H9 (cell line): ENCODE data around the gene RBM33. TPM values are rescaled to one million over a fixed set of nuclear protein-coding genes. Genes with fewer than 3 reads are reported as not detected.
A peak's percentile ranks its signal among the peaks of the same experiment; 100 is the strongest.

ENCODE experiments used
- DNase-seq: peaks from one replicate; pipeline ENCODE4 v3.0.0-alpha.2; 2017
- H2AFZ ChIP-seq: one replicate; pipeline ENCODE4 v1.6.1; 2013; ENCODE audit warnings: mild to moderate bottlenecking, low read length, control low read depth, moderate library complexity
- H2AK5ac ChIP-seq: 2 replicates; pipeline ENCODE4 v1.6.1; 2013; ENCODE audit warnings: low read length, control low read depth, mixed read lengths; ENCODE audit not compliant: insufficient read length
- H2BK120ac ChIP-seq: one replicate; pipeline ENCODE4 v1.6.1; 2013; ENCODE audit warnings: low read depth, mild to moderate bottlenecking, low read length, control low read depth, inconsistent platforms; ENCODE audit not compliant: poor library complexity, severe bottlenecking
- H2BK12ac ChIP-seq: 2 replicates; pipeline ENCODE4 v1.6.1; 2013; ENCODE audit warnings: low read length, control low read depth, mixed read lengths, low read depth; ENCODE audit not compliant: insufficient read length
- H2BK15ac ChIP-seq: 2 replicates; pipeline ENCODE4 v1.6.1; 2013; ENCODE audit warnings: low read depth, low read length, control low read depth
- H2BK20ac ChIP-seq: one replicate; pipeline ENCODE4 v1.6.1; 2013; ENCODE audit warnings: low read depth, mild to moderate bottlenecking, low read length, control low read depth, inconsistent platforms; ENCODE audit not compliant: poor library complexity, severe bottlenecking
- H2BK5ac ChIP-seq: 2 replicates; pipeline ENCODE4 v1.6.1; 2013; ENCODE audit warnings: low read length, control low read depth, mixed read lengths; ENCODE audit not compliant: insufficient read length
- H3K14ac ChIP-seq: 2 replicates; pipeline ENCODE4 v1.6.1; 2013; ENCODE audit warnings: low read length, control low read depth; ENCODE audit not compliant: insufficient read depth
- H3K18ac ChIP-seq: 2 replicates; pipeline ENCODE4 v1.6.1; 2013; ENCODE audit warnings: low read depth, mild to moderate bottlenecking, mixed read lengths, low read length, control low read depth; ENCODE audit not compliant: insufficient read length
- H3K23ac ChIP-seq: 2 replicates; pipeline ENCODE4 v1.6.1; 2013; ENCODE audit warnings: low read length, control low read depth, mixed read lengths, low read depth; ENCODE audit not compliant: insufficient read length
- H3K23me2 ChIP-seq: 2 replicates; pipeline ENCODE4 v1.6.1; 2013; ENCODE audit warnings: low read depth, mild to moderate bottlenecking, mixed read lengths, low read length, control low read depth; ENCODE audit not compliant: insufficient read length, poor library complexity, severe bottlenecking
- H3K27ac ChIP-seq: 2 replicates; pipeline ENCODE4 v1.5.1; 2013; ENCODE audit warnings: low read length, control low read depth, mixed read lengths, low read depth; ENCODE audit not compliant: insufficient read length
- H3K27me3 ChIP-seq: 2 replicates; pipeline ENCODE4 v1.6.1; 2013; ENCODE audit warnings: low read length, control low read depth, inconsistent platforms; ENCODE audit not compliant: insufficient read depth
- H3K4ac ChIP-seq: 2 replicates; pipeline ENCODE4 v1.6.1; 2013; ENCODE audit warnings: low read depth, mild to moderate bottlenecking, control low read depth, inconsistent platforms, low read length, moderate library complexity
- H3K4me1 ChIP-seq: 2 replicates; pipeline ENCODE4 v1.6.1; 2013; ENCODE audit warnings: low read length, control low read depth, inconsistent platforms; ENCODE audit not compliant: insufficient read depth
- H3K4me2 ChIP-seq: 2 replicates; pipeline ENCODE4 v1.6.1; 2013; ENCODE audit warnings: low read length, control low read depth, mixed read lengths; ENCODE audit not compliant: insufficient read length, insufficient read depth
- H3K56ac ChIP-seq: 2 replicates; pipeline ENCODE4 v1.6.1; 2013; ENCODE audit warnings: low read depth, mild to moderate bottlenecking, mixed read lengths, low read length, control low read depth; ENCODE audit not compliant: insufficient read length
- H3K79me1 ChIP-seq: 2 replicates; pipeline ENCODE4 v1.6.1; 2013; ENCODE audit warnings: low read depth, mild to moderate bottlenecking, moderate library complexity, low read length, control low read depth, inconsistent platforms; ENCODE audit not compliant: insufficient read depth, poor library complexity, severe bottlenecking
- H3K79me2 ChIP-seq: 2 replicates; pipeline ENCODE4 v1.6.1; 2013; ENCODE audit warnings: low read length, control low read depth, inconsistent platforms; ENCODE audit not compliant: insufficient read depth
- H3K9ac ChIP-seq: 2 replicates; pipeline ENCODE4 v1.6.1; 2013; ENCODE audit warnings: low read length, control low read depth, mixed read lengths; ENCODE audit not compliant: insufficient read length; ENCODE audit errors: extremely low read depth
- H3K9me3 ChIP-seq: one replicate; pipeline ENCODE4 v1.6.1; 2013; ENCODE audit warnings: low read depth, low read length, inconsistent platforms; ENCODE audit not compliant: control insufficient read depth
- H3T11ph ChIP-seq: one replicate; pipeline ENCODE4 v1.6.1; 2013; ENCODE audit warnings: mild to moderate bottlenecking, low read length, control low read depth, inconsistent platforms
- H4K20me1 ChIP-seq: one replicate; pipeline ENCODE4 v1.6.1; 2013; ENCODE audit not compliant: control insufficient read depth, insufficient read length, insufficient read depth
- H4K5ac ChIP-seq: 2 replicates; pipeline ENCODE4 v1.6.1; 2013; ENCODE audit warnings: low read depth, mild to moderate bottlenecking, mixed read lengths, low read length, control low read depth; ENCODE audit not compliant: insufficient read length
- H4K8ac ChIP-seq: replicated peaks from 2 replicates; pipeline ENCODE4 v1.6.1; 2013; ENCODE audit warnings: low read length, control low read depth, mixed read lengths, low read depth; ENCODE audit not compliant: insufficient read length
- H4K91ac ChIP-seq: 2 replicates; pipeline ENCODE4 v1.6.1; 2013; ENCODE audit warnings: low read depth, mild to moderate bottlenecking, moderate library complexity, mixed read lengths, low read length, control low read depth; ENCODE audit not compliant: insufficient read length
- H3K27ac Mint-ChIP-seq, 3 experiments: 2 replicates in 2 of 3; 3 replicates in 1 of 3; pipeline ENCODE4 v1.8.0; 2020 to 2021; ENCODE audit warnings: mixed read lengths in 3 of 3, mild to moderate bottlenecking in 1 of 3, moderate library complexity in 1 of 3
- H3K27me3 Mint-ChIP-seq: 2 replicates; pipeline ENCODE4 v1.8.0; 2021; ENCODE audit warnings: low read depth, mild to moderate bottlenecking, moderate library complexity, mixed read lengths
- H3K36me3 Mint-ChIP-seq, 3 experiments: 2 replicates in 2 of 3; 3 replicates in 1 of 3; pipeline ENCODE4 v1.8.0; 2020 to 2021; ENCODE audit warnings: low read depth in 3 of 3, mixed read lengths in 3 of 3; ENCODE audit not compliant: insufficient read depth in 1 of 3
- H3K4me1 Mint-ChIP-seq, 2 experiments: 2 replicates each; pipeline ENCODE4 v1.8.0; 2020; ENCODE audit warnings: mixed read lengths in 2 of 2
- H3K4me3 Mint-ChIP-seq, 2 experiments: 2 replicates in 1 of 2; 3 replicates in 1 of 2; pipeline ENCODE4 v1.8.0; 2020 to 2021; ENCODE audit warnings: mild to moderate bottlenecking in 2 of 2, mixed read lengths in 2 of 2, moderate library complexity in 1 of 2
- H3K9me3 Mint-ChIP-seq, 2 experiments: 2 replicates in 1 of 2; 3 replicates in 1 of 2; pipeline ENCODE4 v1.8.0; 2020; ENCODE audit warnings: mild to moderate bottlenecking in 2 of 2, mixed read lengths in 2 of 2, moderate library complexity in 1 of 2
- CTCF ChIP-seq: fragments of 200-600 bp; sonication (generic); conservative IDR thresholded peaks from 3 replicates; pipeline ENCODE4 v1.8.0; 2021; ENCODE audit warnings: antibody characterized with exemption, mild to moderate bottlenecking
- WGBS: extraction: QIAGEN DNeasy Blood & Tissue Kit; methylation state at CpG from one replicate; pipeline ENCODE4 v1.1.7; 2013; ENCODE audit warnings: missing lambda C conversion rate, low lambda C conversion rate, mixed read lengths; ENCODE audit not compliant: insufficient read length; ENCODE audit errors: extremely low coverage; 5-methylcytosine and 5-hydroxymethylcytosine counted together
- total RNA-seq: library from RNA; stranded (reverse); gene quantifications from 2 replicates; pipeline ENCODE4 v1.2.1, GENCODE V29; 2021

Gene RBM33
- total RNA-seq, 1 experiment from 2014 or later: 71.3 TPM

GRCh38 chr7:155796381-155797261, 152.2 kb downstream of the RBM33 start:
- Histone ChIP-seq H4K8ac (no peak overlapping the region), H3K56ac (no peak overlapping the region), H3K79me2 (no peaks in the 10 kb centered on the region), H2BK20ac (no peak overlapping the region), H3K14ac (no peak overlapping the region), H2BK5ac (no peak overlapping the region), H2AK5ac (no peak overlapping the region), H4K20me1 (no peaks in the 10 kb centered on the region), H3K4me1 (no peaks in the 10 kb centered on the region), H4K5ac (no peak overlapping the region), H3K4ac (no peak overlapping the region), H3K23ac (no peak overlapping the region), H3K9me3 (no peaks in the 10 kb centered on the region), H3K27ac (no peak overlapping the region), H3K79me1 (no peaks in the 10 kb centered on the region), H3K18ac (no peak overlapping the region), H2BK12ac (no peak overlapping the region), H3K27me3 (peaks cover 19% of the 10 kb centered on the region; the same call in 1 of the 2 replicates), H4K91ac (no peak overlapping the region), H3T11ph (no peak overlapping the region), H3K9ac (no peak overlapping the region), H3K23me2 (peaks cover 3% of the 10 kb centered on the region), H3K4me2 (no peak overlapping the region), H2BK120ac (no peak overlapping the region), H2AFZ (no peak overlapping the region), H2BK15ac (no peak overlapping the region)
- Mint-ChIP-seq H3K36me3 (no peaks in the 10 kb centered on the region; a peak in 1 of 7 replicates), H3K27ac (no peak overlapping the region), H3K9me3 (peaks cover 0 to 4% of the 10 kb centered on the region in 2 experiments; a peak in 3 of 5 replicates), H3K27me3 (peaks cover 64% of the 10 kb centered on the region), H3K4me3 (no peak overlapping the region; a peak in 1 of 5 replicates), H3K4me1 (no peaks in the 10 kb centered on the region)
- TF ChIP-seq CTCF: peak; percentile 92
- DNase-seq: peak; percentile 81
- WGBS: no CpG with 5 or more reads among the region's 60 CpGs
